Measurements from ENCODE around the gene EDIL3.

Gene EDIL3

GRCh38 chr5:84257061-84257460, 127.6 kb downstream of the EDIL3 start:
- CTCF ChIA-PET = no interaction called here
- POLR2A ChIA-PET = no interaction called here
- DNase-seq (ENCODE audit: extremely low spot score) = no peak
- TF ChIP-seq CTCF (IDR thresholded peaks at IDR 0.05; ENCODE audit: control extremely low read depth, extremely low read depth, low read depth, missing control alignments) = no peak

- ChIA-PET CTCF (interaction anchor here (0.8 to 1.8 kb wide), 4 partner anchors 9 to 13 kb away, joined by 3 to 4 read pairs (median 4); no protein-coding TSS in a partner anchor), POLR2A (no interaction called here)
- DNase-seq (ENCODE audit: extremely low spot score) = no peak
- no peak for TF ChIP-seq CTCF (IDR thresholded peaks at IDR 0.05; ENCODE audit: control extremely low read depth, extremely low read depth, low read depth, missing control alignments)
Observed at GRCh38 chr5:84255315-84255714, 129.4 kb downstream of the EDIL3 start.

- POLR2A ChIA-PET = no interaction called here
- DNase-seq (ENCODE audit: extremely low spot score) = no peak
- CTCF ChIA-PET = no interaction called here
- no peak for TF ChIP-seq CTCF (IDR thresholded peaks at IDR 0.05; ENCODE audit: control extremely low read depth, extremely low read depth, low read depth, missing control alignments)
Observed at GRCh38 chr5:84253946-84254345, 130.7 kb downstream of the EDIL3 start.

- TF ChIP-seq CTCF (IDR thresholded peaks at IDR 0.05; ENCODE audit: control extremely low read depth, extremely low read depth, low read depth, missing control alignments) = no peak
- DNase-seq (ENCODE audit: extremely low spot score) = no peak
- POLR2A ChIA-PET = no interaction called here
- CTCF ChIA-PET = no interaction called here
Observed at GRCh38 chr5:84251503-84251902, 133.2 kb downstream of the EDIL3 start.

GRCh38 chr5:84249918-84250630, 134.6 kb downstream of the EDIL3 start:
- no peak for DNase-seq (ENCODE audit: extremely low spot score)
- CTCF ChIA-PET = no interaction called here
- TF ChIP-seq CTCF (IDR thresholded peaks at IDR 0.05; ENCODE audit: control extremely low read depth, extremely low read depth, low read depth, missing control alignments) = no peak
- POLR2A ChIA-PET = no interaction called here

GRCh38 chr5:84248013-84248412, 136.7 kb downstream of the EDIL3 start:
- POLR2A ChIA-PET = no interaction called here
- DNase-seq (ENCODE audit: extremely low spot score) = no peak
- TF ChIP-seq CTCF (IDR thresholded peaks at IDR 0.05; ENCODE audit: control extremely low read depth, extremely low read depth, low read depth, missing control alignments) = no peak
- CTCF ChIA-PET = interaction anchor here (2.0 kb wide), 1 partner anchor 12 kb away, joined by 6 read pairs; no protein-coding TSS in a partner anchor
